Measurements from ENCODE around the gene SHROOM1. TPM values are rescaled to one million over a fixed set of nuclear protein-coding genes. Genes with fewer than 3 reads are reported as not detected.

Gene SHROOM1
- total and polyA plus RNA-seq, 2 of the 8 experiments (the other 6 are each of a cell fraction or from before 2014, with no cell fraction given) = 3.9 to 5.2 TPM

GRCh38 chr5:132778856-132779255, 51.6 kb downstream of the SHROOM1 start (continued):
- TF ChIP-seq CHD7 (IDR thresholded peaks at IDR 0.05; ENCODE audit: insufficient replicate concordance, low read length) = no peak
- no peak for TF ChIP-seq CTBP2 (IDR thresholded peaks at IDR 0.05; ENCODE audit: borderline replicate concordance, insufficient read depth, insufficient read length, low read length)
- TF ChIP-seq CHD1 (IDR thresholded peaks at IDR 0.05; ENCODE audit: low read depth, low read length) = no peak
- TF ChIP-seq FOSL1 (IDR thresholded peaks at IDR 0.05; ENCODE audit: insufficient read depth, low read depth, low read length) = no peak
- no peak for TF ChIP-seq BCL11A (IDR thresholded peaks at IDR 0.05; ENCODE audit: low read depth in 2 of 2, low read length in 2 of 2)
- no peak for TF ChIP-seq EZH2 (IDR thresholded peaks at IDR 0.05; ENCODE audit: low read depth, low read length, severe bottlenecking)
- TF ChIP-seq E2F6 (IDR thresholded peaks at IDR 0.05) = no peak
- no peak for TF ChIP-seq ZNF274 (IDR thresholded peaks at IDR 0.05; ENCODE audit: borderline replicate concordance, extremely low read depth, low read length)

Data from H1 (cell line).